ENCODE data around the gene LRRC42.

GRCh38 chr1:53938136-53938830, 7.9 kb upstream of the LRRC42 start:
- TF ChIP-seq FOXA1 (IDR thresholded peaks at IDR 0.05), result no peak
- no peak for TF ChIP-seq LEF1 (IDR thresholded peaks at IDR 0.05; ENCODE audit: borderline replicate concordance)
- no peak for TF ChIP-seq SP1 (IDR thresholded peaks at IDR 0.05)
- TF ChIP-seq FOXK2 (IDR thresholded peaks at IDR 0.05), result no peak
- no peak for TF ChIP-seq TARDBP (IDR thresholded peaks at IDR 0.05)
- TF ChIP-seq BHLHE40 (IDR thresholded peaks at IDR 0.05; ENCODE audit: borderline replicate concordance), result no peak
- TF ChIP-seq SUZ12 (IDR thresholded peaks at IDR 0.05), result no peak
- no peak for TF ChIP-seq FOXM1 (IDR thresholded peaks at IDR 0.05; ENCODE audit: borderline replicate concordance)
- TF ChIP-seq HDGF (IDR thresholded peaks at IDR 0.05; ENCODE audit: borderline replicate concordance), result no peak
- no peak for TF ChIP-seq PKNOX1 (IDR thresholded peaks at IDR 0.05)
- no peak for TF ChIP-seq ELF4 (IDR thresholded peaks at IDR 0.05)
- no peak for TF ChIP-seq NFRKB (IDR thresholded peaks at IDR 0.05)
- TF ChIP-seq ZNF384 (IDR thresholded peaks at IDR 0.05), result no peak
